ENCODE data around the gene CD80. TPM values are rescaled to one million over a fixed set of nuclear protein-coding genes. Genes with fewer than 3 reads are reported as not detected.

CD80 gene
- total and polyA plus RNA-seq, 9 of the 15 experiments (the other 6 are each of a cell fraction or from before 2014, with no cell fraction given): 3.0 to 8.2 (median 5.7) TPM

GRCh38 chr3:119557192-119557876 lies 2.1 kb downstream of the CD80 start:
- BruUV-seq (replicated peaks): no TSS peak

More at GRCh38 chr3:119557192-119557876, 2.1 kb downstream of the CD80 start:
- Histone ChIP-seq H3K79me2 (ENCODE audit: control insufficient read depth, insufficient read depth, low read length) (peaks cover 8% of the 10 kb centered on the region; the same call in 1 of the 3 replicates), H3K9me3 (replicated peaks; ENCODE audit: control insufficient read depth, insufficient read depth, low read depth, low read length) (no peaks in the 10 kb centered on the region), H3K4me3 (no peak overlapping the region; the same call in 1 of the 2 replicates), H3K4me1 (replicated peaks in 1 of 2; ENCODE audit: control insufficient read depth in 2 of 2, insufficient read depth in 2 of 2, low read length in 2 of 2) (peaks cover 0 to 12% of the 10 kb centered on the region in 2 experiments; a peak in 3 of 5 replicates), H2AFZ (ENCODE audit: low read depth, low read length) (peak overlapping the region; percentile 73), H3K9me1 (ENCODE audit: control insufficient read depth, insufficient read depth, low read length) (no peaks in the 10 kb centered on the region), H3K36me3 (ENCODE audit: control insufficient read depth, insufficient read depth, low read length) (no peaks in the 10 kb centered on the region), H3K4me2 (ENCODE audit: insufficient read depth, low read length) (peak overlapping the region; percentile 48), H4K20me1 (replicated peaks; ENCODE audit: control insufficient read depth, insufficient read depth, low read length) (no peaks in the 10 kb centered on the region), H3K27ac (ENCODE audit: extremely low read depth, low read depth, low read length) (peak overlapping the region; percentile 10; the same call in 1 of the 3 replicates), H3K9ac (ENCODE audit: insufficient read depth in 1 of 2, low read depth in 2 of 2, low read length in 2 of 2) (0 out of 4 replicates have a peak overlapping the region, but pooled peaks of 1 of the 2 experiments have one; percentile 25), H3K27me3 (ENCODE audit: control insufficient read depth in 2 of 2, insufficient read depth in 2 of 2, low read length in 2 of 2) (no peaks in the 10 kb centered on the region)
- 25% methylated on average over 7 of the region's 7 CpGs for WGBS (ENCODE audit: insufficient coverage, low coverage, missing lambda C conversion rate)
- FAIRE-seq (peak; percentile 64), DNase-seq (ENCODE audit: extremely low read depth in 1 of 4, low spot score in 3 of 4) (peak in 1 of 4 experiments; percentile 17), ATAC-seq (no peak)
- TF ChIP-seq ADNP (tag; IDR thresholded peaks at IDR 0.05): no peak
- TF ChIP-seq, protein P1, sequence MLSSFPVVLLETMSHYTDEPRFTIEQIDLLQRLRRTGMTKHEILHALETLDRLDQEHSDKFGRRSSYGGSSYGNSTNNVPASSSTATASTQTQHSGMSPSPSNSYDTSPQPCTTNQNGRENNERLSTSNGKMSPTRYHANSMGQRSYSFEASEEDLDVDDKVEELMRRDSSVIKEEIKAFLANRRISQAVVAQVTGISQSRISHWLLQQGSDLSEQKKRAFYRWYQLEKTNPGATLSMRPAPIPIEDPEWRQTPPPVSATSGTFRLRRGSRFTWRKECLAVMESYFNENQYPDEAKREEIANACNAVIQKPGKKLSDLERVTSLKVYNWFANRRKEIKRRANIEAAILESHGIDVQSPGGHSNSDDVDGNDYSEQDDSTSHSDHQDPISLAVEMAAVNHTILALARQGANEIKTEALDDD (IDR thresholded peaks at IDR 0.05): peak; percentile 43; the same call in 1 of the 2 replicates
- TF ChIP-seq NR2C2 (CRISPR knock-in tag; IDR thresholded peaks at IDR 0.05): no peak
- 0 out of 2 replicates have a peak, but pooled peaks have one; percentile 63 for TF ChIP-seq NR2C2 (tag; IDR thresholded peaks at IDR 0.05)
- no peak for TF ChIP-seq TBL1XR1 (IDR thresholded peaks at IDR 0.05; ENCODE audit: low read length in 2 of 2)
- no peak for TF ChIP-seq HDAC6 (IDR thresholded peaks at IDR 0.05; ENCODE audit: low read depth, low read length)
- TF ChIP-seq, protein P2, sequence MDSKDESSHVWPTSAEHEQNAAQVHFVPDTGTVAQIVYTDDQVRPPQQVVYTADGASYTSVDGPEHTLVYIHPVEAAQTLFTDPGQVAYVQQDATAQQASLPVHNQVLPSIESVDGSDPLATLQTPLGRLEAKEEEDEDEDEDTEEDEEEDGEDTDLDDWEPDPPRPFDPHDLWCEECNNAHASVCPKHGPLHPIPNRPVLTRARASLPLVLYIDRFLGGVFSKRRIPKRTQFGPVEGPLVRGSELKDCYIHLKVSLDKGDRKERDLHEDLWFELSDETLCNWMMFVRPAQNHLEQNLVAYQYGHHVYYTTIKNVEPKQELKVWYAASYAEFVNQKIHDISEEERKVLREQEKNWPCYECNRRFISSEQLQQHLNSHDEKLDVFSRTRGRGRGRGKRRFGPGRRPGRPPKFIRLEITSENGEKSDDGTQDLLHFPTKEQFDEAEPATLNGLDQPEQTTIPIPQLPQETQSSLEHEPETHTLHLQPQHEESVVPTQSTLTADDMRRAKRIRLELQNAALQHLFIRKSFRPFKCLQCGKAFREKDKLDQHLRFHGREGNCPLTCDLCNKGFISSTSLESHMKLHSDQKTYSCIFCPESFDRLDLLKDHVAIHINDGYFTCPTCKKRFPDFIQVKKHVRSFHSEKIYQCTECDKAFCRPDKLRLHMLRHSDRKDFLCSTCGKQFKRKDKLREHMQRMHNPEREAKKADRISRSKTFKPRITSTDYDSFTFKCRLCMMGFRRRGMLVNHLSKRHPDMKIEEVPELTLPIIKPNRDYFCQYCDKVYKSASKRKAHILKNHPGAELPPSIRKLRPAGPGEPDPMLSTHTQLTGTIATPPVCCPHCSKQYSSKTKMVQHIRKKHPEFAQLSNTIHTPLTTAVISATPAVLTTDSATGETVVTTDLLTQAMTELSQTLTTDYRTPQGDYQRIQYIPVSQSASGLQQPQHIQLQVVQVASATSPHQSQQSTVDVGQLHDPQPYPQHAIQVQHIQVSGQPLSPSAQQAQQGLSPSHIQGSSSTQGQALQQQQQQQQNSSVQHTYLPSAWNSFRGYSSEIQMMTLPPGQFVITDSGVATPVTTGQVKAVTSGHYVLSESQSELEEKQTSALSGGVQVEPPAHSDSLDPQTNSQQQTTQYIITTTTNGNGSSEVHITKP (IDR thresholded peaks at IDR 0.05; ENCODE audit: partially characterized antibody): peak; percentile 83
- TF ChIP-seq RFX7 (CRISPR knock-in tag; IDR thresholded peaks at IDR 0.05): no peak
- intact Hi-C loops (cut with micrococcal nuclease): loop anchor here (5.0 kb wide), 1 partner anchor 120 kb away; the partner anchor contains the start of gene COX17
- in situ Hi-C loops (cut with MboI): no loop called here
- POLR2A ChIA-PET: interaction anchor here (0.8 kb wide), 1 partner anchor 42 kb away, joined by 3 read pairs; no protein-coding TSS in a partner anchor
- CTCF ChIA-PET (ENCODE audit: low intra/inter-chr PET ratio): no interaction called here

Data from K562 (cell line).